Stimulated activated CD8-positive, alpha-beta memory T cell treated with anti-CD3 and anti-CD28 coated beads, Interleukin-4, amount 100 ng/mL, for 4 hours (primary cell): ENCODE results near the gene OTUD1.
A peak's percentile ranks its signal among the peaks of the same experiment; 100 is the strongest.
"Not testable (repeated sequence)": the region's sequence is repeated elsewhere in the genome, so short reads cannot be mapped to it uniquely, and the experiment has no call there.

Source experiments
- DNase-seq, 2 donors: peaks; one replicate each; pipeline ENCODE4 v3.0.0-alpha.2; 2020; ENCODE audit warnings: low read depth in 2 of 2, low spot score in 1 of 2

OTUD1 gene

GRCh38 chr10:23438547-23439451 is at the start of gene OTUD1:
TSS of gene OTUD1 (plus strand) at chr10:23439075. CDS start at chr10:23439458, 383 bp downstream.
- peak; percentile 79 to 84 for DNase-seq

- not testable (repeated sequence) for DNase-seq
These were observed 48.5 kb upstream of the OTUD1 start for GRCh38 chr10:23390408-23390807.

DNA sequence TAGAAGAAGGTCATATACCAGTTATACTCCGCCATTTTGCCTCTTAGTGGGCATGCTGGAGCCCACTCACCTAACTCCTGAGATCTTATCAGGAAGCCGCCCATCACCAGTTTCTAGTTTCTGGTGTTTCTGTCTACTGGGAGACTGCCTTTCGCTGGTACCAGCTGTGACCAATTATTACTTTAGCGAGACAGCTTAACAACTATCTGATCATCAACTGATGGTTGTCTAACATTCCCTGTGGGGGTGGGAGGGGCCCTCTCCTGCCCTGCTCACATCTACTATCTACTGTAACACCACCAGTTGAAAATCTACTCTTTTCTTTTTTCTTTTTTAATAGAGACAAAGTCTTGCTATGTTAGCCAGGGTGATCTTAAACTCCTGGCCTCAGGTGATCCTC is 48.1 kb upstream of the OTUD1 start:
- no peak for DNase-seq

- no peak for DNase-seq
These were observed 47.1 kb upstream of the OTUD1 start for GRCh38 chr10:23391821-23392220.

DNA sequence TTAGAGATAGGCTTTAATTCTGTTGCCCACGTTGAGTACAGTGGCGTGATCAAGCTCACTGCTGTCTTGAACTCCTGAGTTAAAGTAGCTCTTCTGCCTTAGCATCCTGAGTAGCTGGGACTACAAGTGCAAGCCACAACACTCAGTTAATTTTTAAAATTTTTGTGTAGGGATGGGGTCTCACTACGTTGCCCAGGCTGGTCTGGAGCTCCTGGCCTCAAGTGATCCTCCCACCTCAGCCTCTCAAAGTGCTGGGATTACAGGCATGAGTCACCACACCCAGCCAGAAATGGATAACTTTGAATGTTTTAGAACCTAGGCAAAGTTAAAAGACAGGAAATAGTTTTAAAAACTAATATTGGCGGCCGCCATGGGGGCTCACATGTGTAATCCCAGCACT is 43.9 kb upstream of the OTUD1 start:
- DNase-seq, result no peak

DNA sequence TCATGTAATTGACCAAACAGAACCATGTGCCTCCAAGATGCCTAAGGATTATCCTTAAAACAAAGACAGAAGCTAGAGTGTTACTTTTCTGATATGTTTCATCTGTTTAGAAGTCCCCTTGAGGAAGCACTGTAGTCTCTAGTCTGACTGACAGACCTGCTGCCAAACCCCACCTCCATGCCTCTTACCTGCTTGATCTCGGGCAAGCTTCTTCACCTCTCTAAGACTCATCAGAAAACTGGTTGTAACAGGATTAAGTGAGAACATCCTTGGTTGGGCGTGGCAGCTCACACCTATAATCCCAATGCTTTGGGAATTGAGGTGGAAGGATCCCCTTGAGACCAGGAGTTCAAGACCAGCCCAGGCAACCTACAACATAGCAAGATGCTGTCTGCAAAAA is 42.2 kb upstream of the OTUD1 start:
- no peak for DNase-seq

DNA sequence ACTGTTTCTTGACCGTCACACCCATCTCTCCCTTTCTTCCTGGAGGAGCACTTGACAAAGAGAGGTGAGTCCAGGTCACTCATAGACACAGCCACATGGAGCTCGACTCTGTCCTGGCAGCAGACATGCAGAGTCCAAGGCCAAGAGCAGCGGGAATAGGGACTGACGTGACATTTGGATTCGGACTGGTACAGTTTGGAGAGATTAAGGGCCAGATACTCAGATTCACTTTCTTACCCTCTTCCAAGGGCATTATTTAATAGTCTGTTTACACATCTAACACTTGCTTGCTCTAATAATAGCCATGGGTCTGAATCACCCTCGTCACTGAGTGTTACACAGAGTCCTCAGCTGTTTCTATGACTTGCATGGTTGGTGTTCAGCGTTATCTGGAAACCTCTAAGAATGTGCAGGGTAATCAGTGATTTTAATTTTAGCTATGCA is 39.2 kb upstream of the OTUD1 start:
- no peak for DNase-seq

DNA sequence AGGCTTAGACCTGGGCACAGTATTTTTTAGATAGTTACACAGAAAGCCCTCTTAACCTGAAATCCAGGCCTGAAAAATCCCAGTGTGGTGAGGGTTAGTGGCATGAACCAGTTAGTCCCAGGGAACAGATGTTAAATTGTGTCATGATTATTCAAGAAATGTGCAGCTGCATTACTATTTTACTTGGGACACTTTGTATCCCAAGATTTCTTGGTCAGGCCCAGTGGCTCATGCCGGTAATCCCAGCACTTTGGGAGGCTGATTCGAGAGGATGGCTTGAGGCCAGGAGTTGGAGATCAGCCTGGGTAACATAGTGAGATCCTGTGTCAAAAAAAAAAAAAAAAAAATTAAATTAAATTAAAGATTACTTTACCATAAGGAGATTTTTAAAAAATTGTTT is 36.0 kb upstream of the OTUD1 start:
- no peak for DNase-seq

GRCh38 chr10:23403278-23403677 is 35.6 kb upstream of the OTUD1 start:
- no peak for DNase-seq

DNA sequence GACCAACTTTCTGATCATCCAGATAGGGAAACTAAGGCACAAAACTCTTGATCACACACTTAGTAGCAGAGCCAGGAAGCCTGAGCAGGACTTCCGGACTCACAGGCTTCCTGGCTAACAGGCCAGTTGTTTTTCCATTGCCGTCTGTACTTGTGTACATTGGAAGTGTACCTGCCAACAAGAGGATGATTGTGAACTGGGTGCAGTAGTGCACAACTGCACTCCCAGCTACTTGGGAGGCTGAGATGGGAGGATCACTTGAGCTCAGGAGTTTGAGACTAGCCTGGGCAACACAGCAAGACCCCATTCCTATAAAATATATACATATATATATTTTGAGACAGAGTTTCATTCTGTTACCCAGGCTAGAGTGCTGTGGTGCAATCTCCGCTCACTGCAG is 35.2 kb upstream of the OTUD1 start:
- DNase-seq, result no peak

DNA sequence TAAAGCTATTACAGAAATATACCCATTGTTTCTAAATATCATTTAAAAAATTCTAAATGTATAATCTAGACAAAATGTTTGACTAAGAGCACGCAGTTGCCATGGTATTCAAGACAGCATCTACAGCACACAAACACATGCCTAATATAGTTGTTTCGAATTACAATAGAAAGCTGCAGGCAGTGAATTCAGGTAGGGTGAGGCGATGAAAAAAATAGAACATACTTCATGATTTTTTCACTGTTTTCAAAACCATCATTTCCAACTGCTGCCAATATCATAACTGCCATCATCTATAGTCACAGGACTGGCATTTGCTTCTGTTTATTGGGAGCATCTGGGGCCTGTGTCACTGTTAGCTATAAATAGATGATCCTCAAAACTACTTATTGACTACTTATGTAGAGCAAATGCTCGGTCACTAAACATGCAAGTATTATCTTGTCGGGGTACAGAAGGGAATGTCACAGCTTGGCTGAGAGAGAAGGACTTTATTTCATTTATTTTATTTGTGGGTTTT is 34.4 kb upstream of the OTUD1 start:
- no peak for DNase-seq

- no peak for DNase-seq
These were observed 33.3 kb upstream of the OTUD1 start for GRCh38 chr10:23405540-23405939.

- no peak for DNase-seq
These were observed 32.5 kb upstream of the OTUD1 start for GRCh38 chr10:23406409-23406808.

DNA sequence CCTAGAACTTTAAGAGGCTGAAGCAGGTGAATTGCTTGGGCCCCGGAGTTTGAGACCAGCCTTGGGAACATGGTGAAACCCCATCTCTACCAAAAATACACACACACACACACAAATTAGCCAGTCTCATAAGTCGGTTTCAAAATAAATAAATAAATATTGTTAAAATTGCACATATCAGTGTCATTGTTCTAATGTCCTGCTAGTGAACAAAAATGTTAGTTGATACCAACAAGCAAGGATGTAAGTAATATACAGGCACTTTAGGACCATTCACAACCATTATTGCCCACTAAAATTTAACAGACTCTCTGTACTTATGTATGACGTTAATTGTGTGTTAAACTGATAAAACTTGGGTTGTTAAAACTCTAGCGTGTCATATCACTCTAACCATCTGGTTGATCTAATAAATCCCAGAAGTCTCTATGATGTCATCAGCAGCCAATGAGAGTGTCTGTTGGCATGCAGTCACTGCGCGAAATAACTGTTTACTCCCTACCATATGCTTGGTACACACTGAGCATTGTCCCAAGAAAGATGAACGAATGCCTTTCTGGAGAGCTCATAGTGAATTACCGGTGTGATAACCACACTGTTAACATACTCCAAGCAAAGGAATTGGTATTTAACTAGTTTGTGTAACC is 30.4 kb upstream of the OTUD1 start:
- DNase-seq, result no peak

DNA sequence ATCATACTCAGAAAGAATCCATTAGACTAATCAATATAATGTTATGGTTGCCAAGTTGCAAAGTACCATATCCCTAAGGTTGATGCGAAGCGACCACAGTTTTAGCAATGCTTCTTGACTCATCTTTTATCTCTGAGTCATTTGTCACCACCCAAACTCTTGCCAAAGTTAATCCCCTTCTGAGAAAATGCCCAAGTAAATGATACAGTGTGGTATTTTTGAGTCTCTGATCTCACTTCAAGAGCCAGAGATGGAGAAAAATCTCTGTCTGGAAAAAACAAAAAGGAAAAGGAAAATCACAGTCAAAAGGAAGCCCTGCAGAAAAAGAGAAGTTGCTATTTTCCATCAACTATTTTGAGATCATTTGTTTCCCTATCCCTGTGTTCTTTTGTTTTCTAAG is 26.7 kb upstream of the OTUD1 start:
- DNase-seq, result no peak

DNA sequence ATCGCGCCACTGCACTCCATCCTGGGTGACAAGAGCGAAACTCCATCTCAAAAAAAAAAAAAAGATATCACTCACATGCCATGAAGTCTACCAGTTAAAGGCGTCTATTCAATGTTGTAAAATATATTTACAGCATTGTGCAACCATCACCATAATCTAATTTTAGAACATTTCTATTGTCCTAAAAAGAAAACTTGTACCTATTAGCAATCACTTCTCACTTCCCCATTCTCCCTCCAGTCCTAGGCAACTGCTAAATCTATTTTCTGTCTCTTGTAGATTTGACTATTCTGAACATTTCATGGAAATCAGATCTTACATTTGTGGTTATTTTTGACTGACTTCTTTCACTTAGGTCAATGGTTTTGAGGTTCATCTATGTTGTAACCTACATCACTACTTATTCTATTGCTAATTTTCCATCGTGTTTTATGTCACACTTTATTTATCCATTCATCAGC is 25.2 kb upstream of the OTUD1 start:
- no peak for DNase-seq

DNA sequence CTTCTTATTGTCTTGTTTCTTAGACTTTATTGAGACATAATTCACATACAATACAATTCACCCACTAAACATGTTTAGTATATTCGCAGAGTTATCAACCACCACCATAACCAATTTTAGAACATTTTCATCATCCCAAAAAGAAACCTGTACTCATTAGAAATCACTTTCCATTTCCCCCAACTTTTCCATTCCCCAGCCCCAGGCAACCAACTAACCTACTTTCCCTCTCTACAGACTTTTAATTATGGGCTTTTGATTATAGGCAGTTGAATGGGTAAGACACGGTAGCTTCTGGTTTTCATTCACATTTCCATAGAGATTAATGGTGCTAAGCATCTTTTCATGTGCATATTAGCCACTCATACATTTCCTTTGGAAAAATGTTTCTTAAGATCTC is 24.2 kb upstream of the OTUD1 start:
- DNase-seq, result no peak

DNA sequence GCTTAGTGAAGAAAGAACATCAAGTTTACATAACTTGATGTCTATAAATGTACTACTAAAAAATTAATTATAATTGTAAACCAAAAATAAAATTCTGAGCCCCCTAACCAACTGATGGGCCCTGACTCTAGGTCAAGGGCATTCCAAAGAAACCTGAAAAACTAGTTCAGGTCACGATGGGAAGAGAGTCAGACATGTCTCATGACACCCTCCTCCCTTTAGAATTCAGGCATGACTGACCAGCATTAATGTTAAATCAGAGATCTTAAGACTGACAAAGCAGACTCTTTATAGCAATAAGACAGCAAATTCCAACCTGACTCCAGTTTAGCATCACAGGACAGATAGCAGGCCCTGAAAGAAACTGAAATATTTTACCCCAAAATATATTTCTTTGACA is 21.6 kb upstream of the OTUD1 start:
- no peak for DNase-seq

- no peak for DNase-seq
These were observed 20.7 kb upstream of the OTUD1 start for GRCh38 chr10:23418051-23418681.

DNA sequence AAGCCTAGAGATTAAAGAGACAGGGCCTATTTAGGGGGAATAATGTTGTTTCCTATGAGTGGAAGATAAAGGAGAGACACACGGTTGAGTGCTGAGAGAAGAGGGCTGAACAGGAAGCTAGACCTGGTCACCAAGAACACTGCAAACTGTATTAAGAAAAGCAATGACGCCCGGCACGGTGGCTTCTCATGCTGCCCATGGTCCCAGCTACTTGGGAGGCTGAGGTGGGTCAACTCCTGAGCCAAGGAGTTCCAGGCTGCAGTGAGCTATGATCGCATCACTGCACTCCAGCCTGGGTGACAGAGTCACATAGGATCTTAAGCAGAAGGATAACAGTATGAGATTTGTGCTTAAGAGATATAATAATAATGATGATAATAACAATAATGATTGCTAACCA is 19.7 kb upstream of the OTUD1 start:
- DNase-seq, result no peak

- no peak for DNase-seq
These were observed 19.1 kb upstream of the OTUD1 start for GRCh38 chr10:23419655-23420329.
